Limb (tissue), 2 donors: Measurements from ENCODE around the gene APEX1.
"Not testable (repeated sequence)": the region's sequence is repeated elsewhere in the genome, so short reads cannot be mapped to it uniquely, and the experiment has no call there.

ENCODE experiments used
- DNase-seq, 2 donors: peaks; one replicate each; pipeline ENCODE4 v3.0.0-alpha.2; 2016; ENCODE audit errors: extremely low spot score in 2 of 2

The APEX1 gene

GRCh38 chr14:20472536-20473169 is 17.6 kb downstream of the APEX1 start:
- DNase-seq, result no peak

DNA sequence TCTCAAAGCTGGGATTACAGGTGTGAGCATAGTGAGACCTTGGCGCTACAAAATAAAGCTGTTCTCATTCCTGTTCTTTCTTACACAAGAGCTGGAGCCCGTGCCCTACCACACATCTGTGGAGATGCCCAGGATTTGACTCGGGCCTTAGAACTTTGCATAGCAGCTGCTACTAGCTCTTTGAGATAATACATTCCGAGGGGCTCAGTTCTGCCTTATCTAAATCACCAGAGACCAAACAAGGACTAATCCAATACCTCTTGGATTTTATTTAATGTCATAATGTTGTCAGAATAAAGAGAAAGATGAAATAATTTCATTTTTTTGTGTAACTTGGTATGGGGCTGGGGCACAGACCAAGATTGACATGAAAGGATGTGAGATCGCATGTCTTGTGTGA is 21.8 kb downstream of the APEX1 start:
- DNase-seq, result no peak

- no peak for DNase-seq
Observed at GRCh38 chr14:20477211-20477876, 22.3 kb downstream of the APEX1 start.

- no peak for DNase-seq
Observed at GRCh38 chr14:20478894-20479293, 23.9 kb downstream of the APEX1 start.

- no peak for DNase-seq
Observed at GRCh38 chr14:20482382-20482781, 27.4 kb downstream of the APEX1 start.

- no peak for DNase-seq
Observed at GRCh38 chr14:20485900-20486299, 30.9 kb downstream of the APEX1 start.

DNA sequence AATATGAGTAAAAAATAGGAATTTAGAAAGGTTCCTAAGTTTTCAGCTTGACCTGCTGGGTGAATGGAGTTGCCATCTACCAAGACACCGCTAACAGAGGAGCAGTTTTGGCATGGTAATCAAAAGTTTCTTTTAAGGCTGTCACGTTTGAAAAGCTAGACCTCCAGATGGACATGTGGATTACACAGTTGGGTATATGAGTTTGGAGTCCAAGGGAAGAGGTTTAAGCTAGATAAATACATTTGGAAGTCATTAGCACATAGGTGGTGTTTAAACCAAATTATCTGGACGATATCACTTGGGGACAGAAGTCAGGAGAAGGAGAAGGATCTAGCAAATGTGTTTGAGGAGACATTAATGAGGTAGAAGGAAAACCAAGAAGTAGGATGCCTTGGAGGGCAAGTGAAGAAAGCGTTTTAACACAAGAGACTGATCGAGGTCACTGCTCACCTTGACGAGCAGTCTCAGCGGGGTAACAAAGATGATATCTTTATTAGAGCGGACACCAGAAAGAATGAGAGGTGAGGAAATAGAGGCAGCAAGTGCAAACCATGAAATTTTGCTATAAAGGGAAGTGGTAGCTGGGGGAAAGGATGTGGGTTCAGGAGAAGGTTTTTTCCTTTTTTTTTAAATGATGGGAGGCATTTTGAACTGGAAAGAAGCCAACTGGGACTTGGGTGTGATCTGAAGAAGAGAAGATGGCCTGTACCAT is 31.8 kb downstream of the APEX1 start:
- DNase-seq, result no peak

DNA sequence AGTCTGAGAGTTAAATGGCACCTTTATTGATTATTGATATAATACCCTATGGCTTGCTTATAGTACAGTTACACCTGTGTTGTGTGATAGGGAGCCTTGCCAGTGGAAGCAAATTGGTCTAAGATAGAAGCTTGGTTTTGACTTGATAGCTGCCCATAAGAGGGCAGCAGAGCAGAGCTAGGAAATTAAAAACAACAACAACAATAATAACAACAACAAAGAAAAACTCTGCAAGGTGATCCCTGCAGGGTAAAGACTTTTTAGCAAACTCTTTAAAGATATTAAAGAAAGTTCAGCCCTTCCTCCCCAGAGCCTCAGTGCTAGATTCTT is 32.3 kb downstream of the APEX1 start:
- no peak for DNase-seq

- no peak for DNase-seq
Observed at GRCh38 chr14:20489093-20489994, 34.3 kb downstream of the APEX1 start.

GRCh38 chr14:20490563-20490962 is 35.5 kb downstream of the APEX1 start:
- DNase-seq, result no peak

GRCh38 chr14:20492486-20492885 is 37.5 kb downstream of the APEX1 start:
- DNase-seq, result no peak

DNA sequence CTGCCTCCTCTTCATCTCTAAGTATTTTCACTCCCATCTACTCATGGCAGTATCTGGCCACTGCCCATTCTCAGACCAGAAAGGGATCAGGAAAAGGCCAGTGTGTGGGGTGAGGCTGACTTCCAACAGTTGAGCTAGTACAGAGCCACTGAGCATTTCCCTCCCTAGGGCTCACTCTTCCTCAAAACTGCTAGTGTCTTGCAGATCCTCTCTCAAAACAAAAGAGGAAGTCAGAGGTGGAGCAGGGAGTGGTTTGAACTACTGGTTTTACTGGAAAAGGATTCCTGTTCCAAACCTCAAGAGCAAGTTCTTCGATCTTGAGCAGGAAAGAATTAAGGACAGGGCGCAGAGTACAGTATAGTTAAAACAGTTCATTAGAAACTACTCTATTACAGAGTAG is 38.6 kb downstream of the APEX1 start:
- DNase-seq, result no peak

DNA sequence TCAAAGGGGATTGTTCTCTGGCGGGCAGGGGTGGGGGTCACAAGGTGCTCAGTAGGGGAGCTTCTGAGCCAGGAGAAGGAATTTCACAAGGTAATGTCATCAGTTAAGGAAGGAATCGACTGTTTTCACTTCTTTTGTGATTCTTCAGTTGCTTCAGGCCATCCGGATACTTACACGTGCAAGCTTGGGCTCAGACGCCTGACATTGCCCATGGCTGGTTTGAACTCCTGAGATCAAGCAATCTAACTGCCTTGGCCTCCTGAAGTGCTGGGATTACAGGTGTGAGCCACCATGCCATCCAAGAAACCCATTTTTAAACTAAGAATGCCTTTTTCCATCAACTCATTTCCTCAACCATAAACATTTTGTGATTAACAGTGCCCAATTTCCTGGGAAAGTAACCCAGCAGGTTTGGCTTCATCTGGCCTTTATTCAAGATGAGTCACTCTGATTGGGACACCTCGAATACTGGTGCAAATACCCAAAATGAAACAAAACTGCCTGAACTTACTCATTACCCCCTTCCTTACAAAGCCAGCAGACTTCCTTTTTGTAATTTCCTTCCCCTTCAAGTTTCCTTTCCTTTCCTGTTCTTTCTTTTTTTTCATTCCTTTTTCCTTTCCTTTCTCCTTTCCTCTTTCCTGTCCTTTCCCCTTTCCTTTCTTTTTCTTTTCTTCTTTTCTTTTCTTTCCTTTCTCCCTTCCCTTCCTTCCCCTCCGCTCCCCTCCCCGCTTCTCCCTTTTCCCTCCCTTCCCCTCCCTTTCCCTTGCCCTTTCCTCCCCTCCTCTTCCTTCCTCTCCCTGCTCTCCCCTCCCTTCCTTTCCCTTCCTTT is 40.1 kb downstream of the APEX1 start:
- DNase-seq, result no peak

GRCh38 chr14:20498622-20499021 is 43.6 kb downstream of the APEX1 start:
- no peak for DNase-seq

GRCh38 chr14:20499108-20499507 is 44.1 kb downstream of the APEX1 start:
- no peak for DNase-seq

DNA sequence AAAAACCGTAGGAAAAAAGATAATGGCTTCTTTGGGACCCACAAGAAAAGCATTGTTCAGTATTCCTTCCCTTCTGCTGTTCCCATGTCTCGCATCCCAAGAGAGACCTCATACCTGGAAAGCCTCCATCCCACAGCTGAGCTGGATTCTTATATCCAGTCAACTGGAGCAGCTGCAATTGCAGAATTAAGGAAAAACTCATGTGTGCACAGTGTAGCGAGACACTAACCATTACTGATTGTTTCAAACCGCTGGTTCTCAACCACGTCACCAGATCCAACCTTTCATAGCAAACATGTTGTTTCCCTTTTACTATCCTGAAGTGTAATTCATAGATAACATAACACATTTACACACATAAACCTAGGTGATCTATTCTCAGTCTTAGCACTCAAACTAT is 44.9 kb downstream of the APEX1 start:
- DNase-seq, result no peak

DNA sequence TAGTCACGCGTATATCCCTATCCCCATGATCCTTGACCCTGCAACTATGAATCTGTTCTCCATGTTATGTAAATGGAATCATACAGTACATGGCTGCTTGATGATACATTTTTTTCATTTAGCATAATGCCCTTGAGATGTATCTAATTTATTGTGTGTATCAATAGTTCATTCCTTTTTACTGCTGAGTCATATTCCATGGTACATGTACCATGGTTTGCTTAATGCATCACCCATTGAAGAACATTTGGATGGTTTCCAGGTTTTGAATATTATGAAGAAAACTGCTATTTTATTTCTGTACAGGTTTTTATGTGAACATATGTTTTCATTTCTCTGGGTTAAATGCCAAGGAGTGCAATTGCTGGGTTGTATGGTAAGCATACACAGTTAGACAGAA is 46.3 kb downstream of the APEX1 start:
- DNase-seq, result no peak

GRCh38 chr14:20503898-20504297 is 48.9 kb downstream of the APEX1 start:
- no peak for DNase-seq

- not testable (repeated sequence) for DNase-seq
Observed at GRCh38 chr14:20506276-20506675, 51.2 kb downstream of the APEX1 start.

DNA sequence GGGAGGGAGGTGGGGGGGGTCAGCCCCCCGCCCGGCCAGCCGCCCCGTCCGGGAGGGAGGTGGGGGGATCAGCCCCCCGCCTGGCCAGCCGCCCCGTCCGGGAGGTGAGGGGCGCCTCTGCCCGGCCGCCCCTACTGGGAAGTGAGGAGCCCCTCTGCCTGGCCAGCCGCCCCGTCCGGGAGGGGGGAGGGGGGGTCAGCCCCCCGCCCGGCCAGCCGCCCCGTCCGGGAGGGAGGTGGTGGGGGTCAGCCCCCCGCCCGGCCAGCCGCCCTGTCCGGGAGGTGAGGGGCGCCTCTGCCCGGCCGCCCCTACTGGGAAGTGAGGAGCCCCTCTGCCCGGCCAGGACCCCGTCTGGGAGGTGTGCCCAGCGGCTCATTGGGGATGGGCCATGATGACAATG is 51.7 kb downstream of the APEX1 start:
- not testable (repeated sequence) for DNase-seq
